Suprapubic skin (tissue), 4 donors: Measurements from ENCODE around the gene RAB25. TPM values are rescaled to one million over a fixed set of nuclear protein-coding genes. Genes with fewer than 3 reads are reported as not detected.

Source experiments
- DNase-seq, 2 donors: peaks; one replicate each; pipeline ENCODE4 v3.0.0-alpha.2; 2019; ENCODE audit warnings: low spot score in 2 of 2
- H3K27ac ChIP-seq: fragments of 200-600 bp; sonication (generic); one replicate; pipeline ENCODE4 v1.5.1; 2019
- H3K27me3 ChIP-seq: fragments of 200-600 bp; sonication (generic); one replicate; pipeline ENCODE4 v1.5.1; 2019
- H3K36me3 ChIP-seq: fragments of 200-600 bp; sonication (generic); one replicate; pipeline ENCODE4 v1.5.1; 2019
- H3K4me1 ChIP-seq: fragments of 200-600 bp; sonication (generic); one replicate; pipeline ENCODE4 v1.5.1; 2019
- H3K4me3 ChIP-seq: fragments of 200-600 bp; sonication (generic); one replicate; pipeline ENCODE4 v1.5.1; 2019; ENCODE audit warnings: mild to moderate bottlenecking
- H3K9me3 ChIP-seq: fragments of 200-600 bp; sonication (generic); one replicate; pipeline ENCODE4 v1.5.1; 2019
- CTCF ChIP-seq, 2 donors: fragments of 200-600 bp in 1 of 2; fragments of 450-650 bp in 1 of 2; sonication (generic) in 1 of 2; IDR thresholded peaks; one replicate each; pipeline ENCODE4 v1.5.1; 2016 to 2019; ENCODE audit warnings: antibody characterized with exemption in 2 of 2, mild to moderate bottlenecking in 1 of 2, moderate library complexity in 1 of 2
- EP300 ChIP-seq: sonication (generic); formaldehyde crosslinking; IDR thresholded peaks from one replicate; pipeline ENCODE4 v1.6.1; 2017; ENCODE audit warnings: antibody characterized with exemption
- POLR2A ChIP-seq, 2 donors: fragments of 450-650 bp; IDR thresholded peaks; one replicate each; pipeline ENCODE4 v1.6.1; 2017; ENCODE audit warnings: antibody characterized with exemption in 2 of 2, mild to moderate bottlenecking in 2 of 2, moderate library complexity in 2 of 2
- POLR2AphosphoS5 ChIP-seq, 3 donors: sonication (generic); formaldehyde crosslinking; IDR thresholded peaks; one replicate each; pipeline ENCODE4 v1.6.1; 2017; ENCODE audit warnings: antibody characterized with exemption in 3 of 3
- WGBS: methylation state at CpG from one replicate; pipeline ENCODE4 v1.1.5; 2018; 5-methylcytosine and 5-hydroxymethylcytosine counted together
- total RNA-seq, 4 donors: library from RNA; depleted of rRNA; stranded (reverse); fragments of >200 nt; gene quantifications; one replicate each; pipeline ENCODE4 v1.1.0, GENCODE V29; 2016

Gene RAB25
- total RNA-seq, 4 donors from 2014 or later = 150 to 284 (median 205) TPM

- Histone ChIP-seq H3K4me3 (no peak overlapping the region), H3K9me3 (no peaks in the 10 kb centered on the region), H3K36me3 (peaks cover 3% of the 10 kb centered on the region), H3K4me1 (peaks cover 42% of the 10 kb centered on the region), H3K27ac (no peak overlapping the region), H3K27me3 (no peaks in the 10 kb centered on the region)
- WGBS = 91% methylated on average over 1 of the region's 1 CpG
- no peak for DNase-seq
- no peak for TF ChIP-seq CTCF (IDR thresholded peaks at IDR 0.05)
- no peak for TF ChIP-seq EP300
These were observed 4.6 kb upstream of the RAB25 start for GRCh38 chr1:156056326-156056849.

GRCh38 chr1:156062189-156062588 is 1.2 kb downstream of the RAB25 start:
- H3K4me3 ChIP-seq = peak overlapping the region; percentile 42

GRCh38 chr1:156063997-156064285 is 3.0 kb downstream of the RAB25 start:
- Histone ChIP-seq H3K36me3 (peaks cover 7% of the 10 kb centered on the region), H3K27me3 (no peaks in the 10 kb centered on the region), H3K27ac (no peak overlapping the region), H3K4me3 (no peak overlapping the region), H3K9me3 (no peaks in the 10 kb centered on the region), H3K4me1 (peaks cover 39% of the 10 kb centered on the region)
- DNase-seq = no peak
- 57% methylated on average over 2 of the region's 2 CpGs for WGBS
- TF ChIP-seq POLR2AphosphoS5 (IDR thresholded peaks at IDR 0.05) (no peak), EP300 (no peak), CTCF (IDR thresholded peaks at IDR 0.05) (no peak), POLR2A (IDR thresholded peaks at IDR 0.05) (no peak)

More at GRCh38 chr1:156062189-156062588, 1.2 kb downstream of the RAB25 start:
- Histone ChIP-seq H3K36me3 (peaks cover 3% of the 10 kb centered on the region), H3K27ac (peak overlapping the region; percentile 78), H3K9me3 (no peaks in the 10 kb centered on the region), H3K27me3 (no peaks in the 10 kb centered on the region), H3K4me1 (peaks cover 39% of the 10 kb centered on the region)
- TF ChIP-seq POLR2AphosphoS5 (IDR thresholded peaks at IDR 0.05) = no peak
- TF ChIP-seq EP300 = no peak
- TF ChIP-seq CTCF (IDR thresholded peaks at IDR 0.05) = no peak
- no peak for TF ChIP-seq POLR2A (IDR thresholded peaks at IDR 0.05)
- 66% methylated on average over 3 of the region's 3 CpGs for WGBS
- DNase-seq = no peak

GRCh38 chr1:156064615-156065014 is 3.7 kb downstream of the RAB25 start:
- no peak overlapping the region for H3K27ac ChIP-seq
- H3K36me3 ChIP-seq = peaks cover 10% of the 10 kb centered on the region
- no peak overlapping the region for H3K4me3 ChIP-seq
- no peak for TF ChIP-seq POLR2A (IDR thresholded peaks at IDR 0.05)
- TF ChIP-seq EP300 = no peak
- no peak for TF ChIP-seq POLR2AphosphoS5 (IDR thresholded peaks at IDR 0.05)
- TF ChIP-seq CTCF (IDR thresholded peaks at IDR 0.05) = no peak
- no peaks in the 10 kb centered on the region for H3K9me3 ChIP-seq
- H3K4me1 ChIP-seq = peaks cover 35% of the 10 kb centered on the region
- WGBS = 95% methylated on average over 2 of the region's 2 CpGs
- DNase-seq = no peak
- H3K27me3 ChIP-seq = no peaks in the 10 kb centered on the region

- Histone ChIP-seq H3K4me3 (no peak overlapping the region), H3K4me1 (peaks cover 29% of the 10 kb centered on the region), H3K36me3 (peaks cover 15% of the 10 kb centered on the region), H3K27me3 (no peaks in the 10 kb centered on the region), H3K9me3 (no peaks in the 10 kb centered on the region), H3K27ac (no peak overlapping the region)
- TF ChIP-seq POLR2A (IDR thresholded peaks at IDR 0.05) = no peak
- no peak for TF ChIP-seq POLR2AphosphoS5 (IDR thresholded peaks at IDR 0.05)
- TF ChIP-seq CTCF (IDR thresholded peaks at IDR 0.05) = no peak
- TF ChIP-seq EP300 = no peak
- DNase-seq = no peak
- 94% methylated on average over 3 of the region's 3 CpGs for WGBS
These were observed 4.3 kb downstream of the RAB25 start for GRCh38 chr1:156065212-156065611.
